Effector memory CD8-positive, alpha-beta T cell (primary cell): ENCODE measurements around the gene NLRP3.

Source experiments
- ATAC-seq: fragments of 150-1000 bp; cut with Tn5 transposase; replicated peaks from 2 replicates; pipeline ENCODE4 v1.10.0; 2021; ENCODE audit warnings: mild to moderate bottlenecking, moderate library complexity
- DNase-seq, 3 experiments: peaks; one replicate each; pipeline ENCODE4 v3.0.0; 2021
- H3K27ac Mint-ChIP-seq, 2 donors: one replicate each; pipeline ENCODE4 v1.8.0; 2022; ENCODE audit warnings: mild to moderate bottlenecking in 2 of 2, mixed read lengths in 2 of 2, moderate library complexity in 2 of 2
- H3K27me3 Mint-ChIP-seq, 2 donors: one replicate each; pipeline ENCODE4 v1.8.0; 2022; ENCODE audit warnings: mixed read lengths in 2 of 2
- H3K36me3 Mint-ChIP-seq: one replicate; pipeline ENCODE4 v1.8.0; 2022; ENCODE audit warnings: mild to moderate bottlenecking, moderate library complexity, mixed read lengths; ENCODE audit not compliant: insufficient read depth
- H3K4me1 Mint-ChIP-seq, 2 donors: one replicate each; pipeline ENCODE4 v1.8.0; 2022; ENCODE audit warnings: low read depth in 2 of 2, mixed read lengths in 2 of 2
- H3K4me3 Mint-ChIP-seq, 2 donors: one replicate each; pipeline ENCODE4 v1.8.0; 2022; ENCODE audit warnings: mild to moderate bottlenecking in 2 of 2, mixed read lengths in 2 of 2, moderate library complexity in 2 of 2
- H3K9me3 Mint-ChIP-seq, 2 donors: one replicate each; pipeline ENCODE4 v1.8.0; 2022; ENCODE audit warnings: mixed read lengths in 2 of 2

NLRP3 gene

DNA sequence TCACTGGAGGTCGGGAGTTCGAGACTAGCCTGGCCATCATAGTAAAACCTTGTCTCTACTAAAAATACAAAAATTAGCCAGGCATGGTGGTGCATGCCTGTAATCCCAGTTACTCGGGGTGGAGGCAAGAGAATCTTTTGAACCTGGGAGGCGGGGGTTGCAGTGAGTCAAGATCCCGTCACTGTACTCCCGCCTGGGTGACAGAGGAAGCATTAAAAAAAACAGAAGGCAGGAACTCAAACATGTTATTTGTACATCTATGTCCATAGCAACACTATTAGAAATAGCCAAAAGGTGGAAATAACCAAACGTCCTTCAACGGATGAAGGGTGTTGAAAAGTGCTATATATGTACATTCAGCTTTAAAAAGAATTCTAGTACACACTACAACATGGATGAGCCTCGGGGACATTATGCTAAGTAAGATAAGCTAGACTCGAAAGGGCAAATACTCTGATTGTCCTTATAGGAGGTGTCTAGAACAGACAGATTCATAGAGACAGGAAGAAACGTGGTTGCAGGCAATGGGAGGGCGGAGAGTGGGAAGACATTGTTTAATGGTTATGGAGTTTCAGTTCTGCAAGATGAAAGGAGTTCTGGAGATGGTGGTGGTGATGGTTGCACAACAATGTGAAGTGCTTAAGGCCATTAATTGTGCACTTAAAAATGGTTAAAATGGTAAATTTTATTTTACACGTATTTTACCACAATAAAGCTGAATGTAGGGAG, 19.2 kb downstream of the NLRP3 start:
- Mint-ChIP-seq H3K27me3 (no peaks in the 10 kb centered on the region), H3K4me1 (peaks cover 4 to 6% of the 10 kb centered on the region in 2 donors)

DNA sequence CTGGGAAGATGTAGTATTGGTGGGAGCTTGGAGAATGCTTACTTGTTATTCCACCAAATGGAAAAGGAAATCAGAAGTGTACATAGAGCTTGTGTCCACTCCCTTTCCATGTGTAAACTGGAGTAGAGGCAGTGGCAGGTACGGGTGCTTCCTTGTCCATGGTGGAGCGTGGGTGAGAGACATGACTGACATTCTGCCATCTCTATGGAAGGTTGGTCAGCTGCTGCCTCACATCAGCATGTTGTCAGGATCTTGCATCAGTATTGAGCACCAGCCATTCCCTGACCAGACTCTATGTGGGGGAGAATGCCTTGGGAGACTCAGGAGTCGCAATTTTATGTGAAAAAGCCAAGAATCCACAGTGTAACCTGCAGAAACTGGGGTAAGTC, 19.8 kb downstream of the NLRP3 start:
- ATAC-seq (no peak), DNase-seq (no peak)
- Mint-ChIP-seq H3K9me3 (no peaks in the 10 kb centered on the region), H3K4me1 (peaks cover 6 to 12% of the 10 kb centered on the region in 2 donors), H3K36me3 (peaks cover 19% of the 10 kb centered on the region), H3K27me3 (no peaks in the 10 kb centered on the region), H3K27ac (no peak overlapping the region), H3K4me3 (no peak overlapping the region)

More for the DNA sequence above, 19.2 kb downstream of the NLRP3 start:
- H3K36me3 Mint-ChIP-seq, result peaks cover 21% of the 10 kb centered on the region
- no peak overlapping the region for H3K27ac Mint-ChIP-seq
- DNase-seq (no peak), ATAC-seq (no peak)
- H3K4me3 Mint-ChIP-seq, result no peak overlapping the region
- H3K9me3 Mint-ChIP-seq, result no peaks in the 10 kb centered on the region

DNA sequence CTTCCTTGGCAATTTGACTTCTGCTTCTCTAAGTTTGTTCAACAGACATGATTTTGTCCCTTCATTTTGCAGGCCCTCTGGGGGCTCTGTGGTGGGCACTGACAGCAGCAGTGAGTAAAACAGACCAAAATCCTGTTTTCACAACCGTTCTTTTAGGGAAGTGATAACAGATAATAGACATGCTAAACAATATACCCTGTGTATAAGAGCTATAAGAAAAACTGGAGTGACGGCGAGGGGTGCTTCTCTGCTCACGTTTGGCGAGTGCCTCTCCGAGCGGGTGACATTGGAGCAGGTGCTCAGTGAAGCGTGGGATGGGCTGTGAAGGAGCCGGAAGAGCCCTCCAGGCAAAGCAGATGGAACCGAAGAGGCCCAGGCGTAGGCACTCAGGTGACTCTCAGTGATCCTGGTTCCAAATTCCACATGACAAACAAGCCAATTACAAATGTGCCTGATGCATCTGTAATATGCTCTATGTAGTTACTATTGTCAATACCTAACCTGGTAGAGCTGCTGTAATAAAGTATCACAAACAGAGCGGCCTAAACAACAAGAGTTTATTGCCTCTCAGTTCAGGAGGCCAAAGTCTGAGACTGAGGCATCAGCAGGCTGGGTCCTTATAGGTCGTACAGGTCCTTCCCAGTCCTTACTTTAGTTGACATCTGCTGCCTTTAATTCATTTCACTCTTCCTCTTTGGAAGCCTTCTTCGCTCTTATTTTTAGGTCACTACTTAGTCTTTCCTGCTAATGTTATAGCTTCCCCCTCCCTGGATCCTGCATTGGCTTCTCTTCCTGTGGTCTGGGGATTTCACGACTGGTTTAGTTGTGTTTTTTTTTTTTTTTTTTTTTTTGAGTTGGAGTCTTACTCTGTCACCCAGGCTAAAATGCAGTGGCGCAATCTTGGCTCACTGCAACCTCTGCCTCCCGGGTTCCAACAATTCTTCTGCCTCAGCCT, 21.9 kb downstream of the NLRP3 start:
- H3K9me3 Mint-ChIP-seq, result no peaks in the 10 kb centered on the region
- no peak for DNase-seq
- ATAC-seq, result no peak
- peaks cover 19% of the 10 kb centered on the region for H3K36me3 Mint-ChIP-seq
- H3K27ac Mint-ChIP-seq, result peak overlapping the region in 1 of 2 donors; percentile 51
- no peaks in the 10 kb centered on the region for H3K27me3 Mint-ChIP-seq
- H3K4me1 Mint-ChIP-seq, result peaks cover 6 to 12% of the 10 kb centered on the region in 2 donors
- H3K4me3 Mint-ChIP-seq, result no peak overlapping the region

DNA sequence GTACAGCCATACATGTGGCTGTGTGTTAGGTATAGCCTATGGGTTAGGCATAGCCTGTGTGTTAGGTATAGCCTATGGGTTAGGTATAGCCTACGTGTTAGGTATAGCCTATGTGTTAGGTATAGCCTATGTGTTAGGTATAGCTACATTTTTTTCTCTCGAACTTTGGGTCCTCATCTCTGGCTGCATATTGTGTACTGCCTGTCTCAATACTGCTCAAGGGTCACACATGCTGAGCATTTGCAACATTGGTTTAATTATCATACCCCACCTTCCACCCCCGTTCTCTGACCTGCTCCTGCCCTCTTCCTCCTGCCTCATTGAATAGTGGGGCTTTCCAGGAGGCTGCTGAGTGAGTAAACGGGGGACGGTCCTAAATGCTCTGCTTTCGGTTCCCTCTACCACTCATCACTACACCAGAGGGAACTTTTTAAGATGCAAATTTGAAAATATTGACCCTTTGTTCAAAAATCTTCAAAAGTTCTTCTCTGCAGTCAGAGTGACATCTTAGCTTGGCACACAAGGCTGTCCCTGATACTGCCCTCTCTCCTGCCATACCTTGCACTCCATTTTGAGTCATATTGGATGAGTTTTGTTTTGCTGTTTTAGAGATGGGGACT, 24.1 kb downstream of the NLRP3 start:
- peak; percentile 81 for ATAC-seq
- Mint-ChIP-seq H3K4me3 (no peak overlapping the region), H3K27ac (peak overlapping the region in 1 of 2 donors; percentile 70), H3K36me3 (peaks cover 11% of the 10 kb centered on the region), H3K9me3 (no peaks in the 10 kb centered on the region), H3K27me3 (no peaks in the 10 kb centered on the region), H3K4me1 (peaks cover 5 to 12% of the 10 kb centered on the region in 2 donors)
- no peak for DNase-seq

DNA sequence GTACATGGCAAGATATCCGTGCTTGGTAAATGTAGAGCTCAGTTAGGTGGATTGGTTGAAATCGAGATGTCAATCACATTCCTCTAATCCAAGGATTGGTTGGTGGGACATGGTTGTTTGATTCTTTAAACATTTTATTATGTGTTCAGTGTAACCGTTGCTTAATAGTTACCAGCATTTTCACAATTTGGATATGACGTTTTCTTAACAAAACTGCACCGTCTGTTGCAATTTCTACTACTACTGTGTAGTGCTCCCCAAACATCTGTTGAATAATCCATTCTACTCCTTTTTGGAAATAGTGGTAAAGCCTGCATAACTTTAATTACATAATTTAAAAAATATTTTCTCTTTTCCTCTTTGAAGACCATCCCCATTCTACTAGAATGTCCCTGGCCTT, 25.6 kb downstream of the NLRP3 start:
- H3K4me3 Mint-ChIP-seq, result no peak overlapping the region
- H3K4me1 Mint-ChIP-seq, result peaks cover 5 to 12% of the 10 kb centered on the region in 2 donors
- no peak overlapping the region for H3K27ac Mint-ChIP-seq
- DNase-seq (no peak), ATAC-seq (no peak)
- no peaks in the 10 kb centered on the region for H3K27me3 Mint-ChIP-seq
- no peaks in the 10 kb centered on the region for H3K9me3 Mint-ChIP-seq
- H3K36me3 Mint-ChIP-seq, result peaks cover 19% of the 10 kb centered on the region

DNA sequence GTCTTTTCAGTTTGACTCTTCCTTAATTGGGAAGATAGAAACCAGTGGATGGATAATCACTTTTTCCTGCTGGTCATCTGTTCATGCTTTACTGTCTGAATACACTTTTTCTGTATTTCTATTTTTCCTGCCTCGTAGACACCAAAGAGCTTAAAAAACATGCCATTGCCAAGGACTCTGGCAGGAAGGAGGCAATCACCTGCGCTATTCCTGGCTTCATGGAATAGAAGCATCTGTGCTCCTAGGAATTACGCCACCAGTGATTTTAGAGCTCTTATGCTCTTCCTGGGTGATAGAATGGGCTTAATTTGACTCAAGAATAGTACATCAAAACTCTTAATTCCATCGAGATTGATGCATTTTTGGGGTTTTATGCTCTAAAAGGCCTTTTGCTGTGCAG, 26.2 kb downstream of the NLRP3 start:
- Mint-ChIP-seq H3K4me1 (peaks cover 5 to 12% of the 10 kb centered on the region in 2 donors), H3K27ac (no peak overlapping the region)
- no peak for ATAC-seq

DNA sequence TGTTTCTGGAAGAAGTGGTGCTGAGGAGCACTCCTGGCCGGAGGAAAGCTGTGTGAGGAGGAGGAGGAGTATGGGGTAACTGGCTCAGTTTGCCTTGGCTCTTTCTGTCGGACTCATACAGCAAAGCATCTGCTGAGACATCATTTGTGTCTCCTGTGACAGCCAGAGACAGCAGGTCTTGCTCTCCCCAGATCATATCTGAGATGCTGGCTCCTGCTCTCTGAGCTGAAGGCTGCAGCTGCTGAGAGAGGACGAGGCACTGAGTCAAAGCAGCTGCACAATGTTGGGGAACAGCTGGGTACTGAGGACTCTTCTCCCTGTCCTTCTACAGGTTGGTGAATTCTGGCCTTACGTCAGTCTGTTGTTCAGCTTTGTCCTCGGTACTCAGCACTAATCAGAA, 27.7 kb downstream of the NLRP3 start:
- no peak overlapping the region for H3K4me3 Mint-ChIP-seq
- ATAC-seq (no peak), DNase-seq (no peak)
- H3K27me3 Mint-ChIP-seq, result no peaks in the 10 kb centered on the region
- no peaks in the 10 kb centered on the region for H3K9me3 Mint-ChIP-seq
- H3K4me1 Mint-ChIP-seq, result peaks cover 5 to 12% of the 10 kb centered on the region in 2 donors
- no peak overlapping the region for H3K27ac Mint-ChIP-seq
- peaks cover 23% of the 10 kb centered on the region for H3K36me3 Mint-ChIP-seq

More for the DNA sequence above, 26.2 kb downstream of the NLRP3 start:
- no peaks in the 10 kb centered on the region for H3K27me3 Mint-ChIP-seq
- no peak for DNase-seq
- H3K4me3 Mint-ChIP-seq, result no peak overlapping the region
- H3K9me3 Mint-ChIP-seq, result no peaks in the 10 kb centered on the region
- H3K36me3 Mint-ChIP-seq, result peaks cover 20% of the 10 kb centered on the region

DNA sequence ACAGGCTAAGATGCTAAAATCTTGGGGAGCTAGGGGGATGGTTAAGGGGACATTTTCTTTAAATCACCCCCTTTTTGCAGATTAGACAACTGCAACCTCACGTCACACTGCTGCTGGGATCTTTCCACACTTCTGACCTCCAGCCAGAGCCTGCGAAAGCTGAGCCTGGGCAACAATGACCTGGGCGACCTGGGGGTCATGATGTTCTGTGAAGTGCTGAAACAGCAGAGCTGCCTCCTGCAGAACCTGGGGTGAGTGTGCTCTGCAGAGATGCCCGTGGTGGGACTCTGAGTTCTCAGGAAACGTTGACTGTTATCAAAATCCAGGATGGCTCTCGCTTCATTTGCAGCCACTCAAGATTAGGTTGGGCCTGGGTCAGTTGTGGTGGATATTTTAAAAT, 28.6 kb downstream of the NLRP3 start:
- no peak overlapping the region for H3K27ac Mint-ChIP-seq

DNA sequence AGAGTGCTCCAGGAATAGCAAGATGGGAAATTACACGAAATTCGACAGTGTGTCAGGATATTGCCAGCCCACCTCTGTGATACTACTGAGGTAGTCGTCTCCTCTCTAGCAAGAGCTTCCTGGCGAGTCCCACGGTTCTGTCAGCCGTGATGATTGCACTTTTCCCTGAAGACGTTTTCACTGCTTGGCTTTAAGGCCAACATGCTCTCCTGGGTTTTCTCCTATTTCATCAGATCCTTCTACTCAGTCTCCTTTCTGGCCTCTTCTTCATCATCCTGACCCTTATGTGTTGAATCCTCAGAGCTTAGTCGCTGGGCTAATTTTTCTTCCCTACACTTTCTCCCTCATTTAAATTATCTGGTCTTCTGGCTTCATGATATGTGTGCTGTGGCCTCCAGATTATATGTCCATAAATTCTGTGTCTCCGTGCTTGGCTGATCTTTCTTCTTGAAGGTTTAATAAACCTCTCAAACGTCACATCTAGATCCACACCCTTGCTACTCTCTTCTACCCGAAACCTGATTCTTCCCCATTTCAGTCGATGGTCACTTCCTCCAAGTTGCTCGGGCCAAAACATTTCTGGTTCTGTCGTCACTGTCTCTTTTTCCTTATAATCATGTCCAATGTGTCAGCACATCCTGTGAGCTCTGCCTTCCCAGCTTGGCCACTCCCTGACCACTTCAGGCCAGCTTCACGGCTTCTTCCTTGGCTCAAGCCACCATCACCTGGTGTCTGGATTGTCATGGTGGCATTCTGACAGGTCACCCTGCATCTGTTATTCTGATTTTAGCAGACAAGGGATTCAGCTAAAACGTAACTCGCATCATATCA, 29.8 kb downstream of the NLRP3 start:
- peak; percentile 22 for ATAC-seq
- no peak for DNase-seq
- Mint-ChIP-seq H3K27ac (no peak overlapping the region), H3K27me3 (no peaks in the 10 kb centered on the region), H3K9me3 (no peaks in the 10 kb centered on the region), H3K4me3 (no peak overlapping the region), H3K4me1 (peaks cover 0 to under 1% of the 10 kb centered on the region in 2 donors), H3K36me3 (peaks cover 15% of the 10 kb centered on the region)

More for the DNA sequence above, 28.6 kb downstream of the NLRP3 start:
- Mint-ChIP-seq H3K9me3 (no peaks in the 10 kb centered on the region), H3K27me3 (no peaks in the 10 kb centered on the region), H3K36me3 (peaks cover 19% of the 10 kb centered on the region), H3K4me1 (peaks cover 5 to 8% of the 10 kb centered on the region in 2 donors), H3K4me3 (no peak overlapping the region)
- no peak for DNase-seq
- no peak for ATAC-seq

DNA sequence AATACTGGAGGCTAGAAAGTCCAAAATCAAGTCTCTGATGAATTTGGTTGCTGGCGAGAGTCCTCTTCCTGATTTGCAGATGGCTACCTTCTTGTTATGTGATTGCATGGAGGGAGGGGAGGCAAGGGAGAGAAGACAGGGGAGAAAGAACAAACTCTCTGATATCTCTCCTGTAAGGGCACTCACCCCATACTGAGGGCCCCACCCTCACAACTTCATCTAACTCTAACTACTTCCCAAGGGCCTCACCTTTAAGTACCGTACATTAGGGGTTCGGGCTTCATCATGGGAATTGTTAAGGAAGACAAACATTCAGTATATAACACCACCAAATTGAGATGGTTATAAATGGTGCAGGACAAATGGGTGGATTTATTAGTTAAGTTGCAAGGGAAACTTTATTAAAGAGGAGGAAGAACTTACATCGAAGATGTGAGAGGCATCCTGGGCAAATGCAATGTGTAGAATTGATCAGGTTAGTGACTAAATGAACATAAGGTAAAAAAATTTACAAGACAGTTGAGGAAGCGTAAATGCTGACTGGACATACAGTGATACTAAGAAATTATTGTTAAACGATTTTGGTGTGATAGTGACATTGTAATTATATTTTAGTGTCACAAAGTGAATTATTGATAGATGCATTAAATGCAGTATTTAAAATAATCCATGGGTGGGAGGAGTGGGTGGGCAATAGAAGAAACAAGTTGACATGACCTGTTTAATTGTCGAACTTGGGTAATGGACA, 31.4 kb downstream of the NLRP3 start:
- H3K36me3 Mint-ChIP-seq, result peaks cover 15% of the 10 kb centered on the region
- no peak for DNase-seq
- no peaks in the 10 kb centered on the region for H3K9me3 Mint-ChIP-seq
- H3K4me3 Mint-ChIP-seq, result no peak overlapping the region
- ATAC-seq, result no peak
- H3K4me1 Mint-ChIP-seq, result no peaks in the 10 kb centered on the region
- H3K27ac Mint-ChIP-seq, result peak overlapping the region in 1 of 2 donors; percentile 13
- no peaks in the 10 kb centered on the region for H3K27me3 Mint-ChIP-seq

DNA sequence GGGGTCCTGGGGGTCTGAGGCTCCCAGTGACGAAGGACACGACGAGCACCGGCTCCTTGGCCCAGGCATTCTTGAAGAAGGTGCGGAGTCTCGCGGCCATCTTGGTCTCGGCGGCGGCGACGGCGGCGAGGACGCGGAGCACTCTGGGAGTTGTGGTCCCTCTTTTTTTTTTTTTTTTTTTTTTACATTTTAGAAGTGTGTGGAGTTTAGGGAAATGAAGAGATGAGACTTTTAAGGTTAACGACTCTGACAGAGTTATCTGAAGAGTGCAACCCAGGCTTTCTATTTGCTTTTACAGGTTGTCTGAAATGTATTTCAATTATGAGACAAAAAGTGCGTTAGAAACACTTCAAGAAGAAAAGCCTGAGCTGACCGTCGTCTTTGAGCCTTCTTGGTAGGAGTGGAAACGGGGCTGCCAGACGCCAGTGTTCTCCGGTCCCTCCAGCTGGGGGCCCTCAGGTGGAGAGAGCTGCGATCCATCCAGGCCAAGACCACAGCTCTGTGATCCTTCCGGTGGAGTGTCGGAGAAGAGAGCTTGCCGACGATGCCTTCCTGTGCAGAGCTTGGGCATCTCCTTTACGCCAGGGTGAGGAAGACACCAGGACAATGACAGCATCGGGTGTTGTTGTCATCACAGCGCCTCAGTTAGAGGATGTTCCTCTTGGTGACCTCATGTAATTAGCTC, 32.3 kb downstream of the NLRP3 start:
- no peak overlapping the region for H3K4me3 Mint-ChIP-seq
- peaks cover 15% of the 10 kb centered on the region for H3K36me3 Mint-ChIP-seq
- DNase-seq, result no peak
- peak; percentile 45 for ATAC-seq
- H3K27me3 Mint-ChIP-seq, result no peaks in the 10 kb centered on the region
- no peaks in the 10 kb centered on the region for H3K9me3 Mint-ChIP-seq
- H3K4me1 Mint-ChIP-seq, result no peaks in the 10 kb centered on the region
- no peak overlapping the region for H3K27ac Mint-ChIP-seq
